Activated CD8-positive, alpha-beta memory T cell treated with anti-CD3 and anti-CD28 coated beads, Interleukin-2, amount 10 ng/mL, durations not matched to agents 7 days and 5 days (primary cell): ENCODE data around the gene GRM7. TPM values are rescaled to one million over a fixed set of nuclear protein-coding genes. Genes with fewer than 3 reads are reported as not detected.

Experiments used
- ATAC-seq: fragments of 150-1000 bp; cut with Tn5 transposase; one replicate; pipeline ENCODE4 v1.10.0; 2021; ENCODE audit warnings: moderate library complexity
- CTCF ChIA-PET: fragments of 350-600 bp; sonication (Branson Sonifier 250); formaldehyde crosslinking; loops from one replicate; lab custom pipeline; 2021; ENCODE audit warnings: antibody characterized with exemption; lab: Charles Lee
- DNase-seq: peaks from one replicate; pipeline ENCODE4 v3.0.0-alpha.2; 2020
- H3K27ac Mint-ChIP-seq: one replicate; pipeline ENCODE4 v1.8.0; 2021; ENCODE audit warnings: mild to moderate bottlenecking, mixed read lengths
- H3K27me3 Mint-ChIP-seq: one replicate; pipeline ENCODE4 v1.8.0; 2021; ENCODE audit warnings: mixed read lengths
- H3K36me3 Mint-ChIP-seq: one replicate; pipeline ENCODE4 v1.8.0; 2021; ENCODE audit warnings: mild to moderate bottlenecking, mixed read lengths
- H3K4me1 Mint-ChIP-seq: one replicate; pipeline ENCODE4 v1.8.0; 2021; ENCODE audit warnings: mixed read lengths
- H3K4me3 Mint-ChIP-seq: one replicate; pipeline ENCODE4 v1.8.0; 2021; ENCODE audit warnings: mild to moderate bottlenecking, moderate library complexity, mixed read lengths
- H3K9me3 Mint-ChIP-seq: one replicate; pipeline ENCODE4 v1.8.0; 2022; ENCODE audit warnings: low read depth, mixed read lengths
- total RNA-seq, 2 experiments: library from RNA; stranded (reverse); gene quantifications; one replicate each; pipeline ENCODE4 v1.2.3, GENCODE V29; 2021

GRM7 gene
- total RNA-seq, 2 experiments from 2014 or later, result not detected

DNA sequence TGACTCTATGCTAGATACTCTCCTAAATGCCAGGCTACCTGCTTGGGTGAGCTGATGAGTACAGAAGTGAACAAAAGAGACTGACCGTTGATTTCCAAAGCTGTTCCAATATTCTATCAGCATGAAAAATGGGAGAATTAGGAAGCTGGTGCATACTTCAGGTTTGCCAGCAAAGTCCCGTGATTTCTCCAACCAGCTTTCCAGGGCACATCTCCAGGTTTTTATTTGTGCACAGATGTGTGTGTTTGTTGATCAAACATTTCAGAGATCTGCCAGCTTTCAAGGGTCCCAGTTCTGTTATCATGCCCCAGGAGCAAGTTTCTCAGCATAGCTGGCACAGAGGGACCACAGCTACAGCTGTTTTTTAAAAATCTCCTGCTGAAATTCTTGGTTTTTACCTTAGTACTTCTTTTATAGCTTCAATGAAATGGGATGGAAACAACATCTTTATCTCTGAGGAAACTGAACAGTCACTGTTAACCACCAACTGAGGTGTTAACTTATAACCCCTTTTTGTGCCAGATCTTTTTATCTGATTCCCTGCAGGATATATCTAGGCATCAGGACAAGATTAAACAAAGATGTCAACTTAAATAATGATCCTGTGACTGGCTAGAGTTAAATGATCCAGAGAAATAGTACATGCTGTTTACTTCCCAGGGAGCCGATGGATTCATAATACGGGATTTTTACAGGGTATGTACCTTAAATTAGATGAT lies 380.8 kb downstream of the GRM7 start:
- Mint-ChIP-seq H3K27me3 (no peaks in the 10 kb centered on the region), H3K27ac (no peak overlapping the region), H3K4me3 (no peak overlapping the region), H3K4me1 (no peaks in the 10 kb centered on the region), H3K36me3 (no peaks in the 10 kb centered on the region), H3K9me3 (peaks cover 7% of the 10 kb centered on the region)
- CTCF ChIA-PET, result no interaction called here
- DNase-seq (no peak), ATAC-seq (no peak)

DNA sequence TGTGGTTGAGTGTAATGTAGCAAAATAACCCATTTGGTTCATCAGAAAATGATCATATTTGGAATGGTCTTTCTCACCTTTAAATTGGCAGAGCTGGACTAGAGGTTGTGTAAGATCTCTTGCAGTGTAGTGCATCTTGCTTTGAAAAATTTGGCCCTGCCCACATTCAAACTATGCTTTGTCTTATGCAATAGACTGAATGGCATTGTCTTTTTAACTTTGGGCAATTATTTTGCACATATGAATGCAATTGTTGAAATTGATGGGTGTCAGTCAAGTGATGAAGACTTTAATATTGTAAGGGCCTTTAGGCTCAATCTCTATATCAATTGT lies 381.4 kb downstream of the GRM7 start:
- CTCF ChIA-PET, result no interaction called here
- Mint-ChIP-seq H3K27me3 (no peaks in the 10 kb centered on the region), H3K27ac (no peak overlapping the region), H3K9me3 (peaks cover 7% of the 10 kb centered on the region), H3K36me3 (no peaks in the 10 kb centered on the region), H3K4me1 (no peaks in the 10 kb centered on the region), H3K4me3 (no peak overlapping the region)
- DNase-seq, result no peak
- no peak for ATAC-seq

DNA sequence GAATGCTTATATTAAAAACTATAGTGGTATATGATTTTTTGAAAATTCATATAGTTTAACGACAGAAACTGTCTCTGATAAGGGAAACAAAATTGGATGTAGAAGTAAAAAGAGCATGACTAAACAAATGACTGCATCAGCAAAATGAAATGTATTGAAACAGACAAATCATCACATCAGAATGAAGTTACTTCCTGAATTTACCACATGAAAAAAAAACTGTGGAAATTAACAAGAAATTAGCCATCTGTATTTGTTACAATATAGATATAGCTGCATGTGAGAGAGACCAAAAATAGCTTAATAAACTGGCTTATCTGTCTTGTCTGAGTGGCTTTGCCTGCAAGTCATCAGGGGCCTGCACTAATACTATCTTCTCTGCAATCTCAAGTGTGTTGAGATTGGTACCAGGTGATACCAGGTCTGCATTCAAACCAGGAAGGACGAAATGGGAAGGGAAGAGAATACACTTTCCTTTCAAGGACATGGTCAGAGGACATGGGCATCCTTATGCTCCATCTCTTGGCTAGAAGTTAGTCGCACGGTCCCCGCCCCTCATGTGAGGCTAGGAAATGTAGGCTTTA lies 388.7 kb downstream of the GRM7 start:
- ATAC-seq (no peak), DNase-seq (no peak)
- no peaks in the 10 kb centered on the region for H3K27me3 Mint-ChIP-seq
- no peak overlapping the region for H3K27ac Mint-ChIP-seq
- no peaks in the 10 kb centered on the region for H3K9me3 Mint-ChIP-seq
- H3K36me3 Mint-ChIP-seq, result no peaks in the 10 kb centered on the region
- H3K4me3 Mint-ChIP-seq, result no peak overlapping the region
- H3K4me1 Mint-ChIP-seq, result no peaks in the 10 kb centered on the region
- CTCF ChIA-PET, result no interaction called here

DNA sequence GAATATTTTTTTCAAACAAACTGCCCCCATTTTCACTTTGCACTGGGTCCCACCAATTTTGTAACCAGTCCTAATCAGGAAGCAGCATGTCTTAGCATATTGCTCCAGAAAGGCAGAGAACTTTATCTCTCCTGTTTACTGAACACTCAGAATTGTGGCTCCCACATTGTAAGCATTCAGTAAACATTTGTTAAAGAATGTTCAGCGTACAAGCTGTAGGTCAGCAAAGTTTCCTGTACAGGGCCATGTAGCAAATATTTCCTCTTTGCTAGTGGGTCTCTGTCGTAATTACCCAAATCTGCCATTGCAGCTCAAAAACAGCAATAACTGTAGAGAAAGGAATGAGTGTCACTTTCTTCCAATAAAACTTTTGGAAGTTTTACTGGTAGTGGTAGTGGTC lies 393.3 kb downstream of the GRM7 start:
- Mint-ChIP-seq H3K4me1 (no peaks in the 10 kb centered on the region), H3K4me3 (no peak overlapping the region), H3K27ac (no peak overlapping the region), H3K36me3 (no peaks in the 10 kb centered on the region), H3K9me3 (peaks cover 2% of the 10 kb centered on the region), H3K27me3 (no peaks in the 10 kb centered on the region)
- DNase-seq, result no peak
- no peak for ATAC-seq
- CTCF ChIA-PET, result no interaction called here

DNA sequence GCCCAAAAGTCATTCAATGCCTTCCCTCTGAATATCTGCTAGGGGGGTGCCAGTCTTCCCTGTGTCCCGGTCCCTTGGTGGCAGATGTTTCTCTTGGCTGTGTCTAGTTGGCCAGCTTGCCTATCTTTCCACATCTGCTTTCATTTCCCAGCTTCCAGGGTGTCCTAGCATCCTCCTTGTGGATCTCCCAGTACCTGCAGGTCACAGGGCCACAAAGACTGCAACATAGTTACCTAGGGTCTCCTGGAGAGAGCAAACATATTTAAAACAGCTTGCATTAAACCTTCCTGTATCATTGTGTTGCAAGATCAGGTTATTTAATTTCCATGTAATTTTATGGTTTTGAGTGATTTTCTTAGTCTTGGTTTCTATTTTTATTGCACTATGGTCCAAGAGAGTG lies 400.1 kb downstream of the GRM7 start:
- H3K27ac Mint-ChIP-seq, result no peak overlapping the region
- no peaks in the 10 kb centered on the region for H3K27me3 Mint-ChIP-seq
- CTCF ChIA-PET, result no interaction called here
- DNase-seq (no peak), ATAC-seq (no peak)
- no peaks in the 10 kb centered on the region for H3K36me3 Mint-ChIP-seq
- no peak overlapping the region for H3K4me3 Mint-ChIP-seq
- no peaks in the 10 kb centered on the region for H3K4me1 Mint-ChIP-seq
- H3K9me3 Mint-ChIP-seq, result peaks cover 10% of the 10 kb centered on the region

DNA sequence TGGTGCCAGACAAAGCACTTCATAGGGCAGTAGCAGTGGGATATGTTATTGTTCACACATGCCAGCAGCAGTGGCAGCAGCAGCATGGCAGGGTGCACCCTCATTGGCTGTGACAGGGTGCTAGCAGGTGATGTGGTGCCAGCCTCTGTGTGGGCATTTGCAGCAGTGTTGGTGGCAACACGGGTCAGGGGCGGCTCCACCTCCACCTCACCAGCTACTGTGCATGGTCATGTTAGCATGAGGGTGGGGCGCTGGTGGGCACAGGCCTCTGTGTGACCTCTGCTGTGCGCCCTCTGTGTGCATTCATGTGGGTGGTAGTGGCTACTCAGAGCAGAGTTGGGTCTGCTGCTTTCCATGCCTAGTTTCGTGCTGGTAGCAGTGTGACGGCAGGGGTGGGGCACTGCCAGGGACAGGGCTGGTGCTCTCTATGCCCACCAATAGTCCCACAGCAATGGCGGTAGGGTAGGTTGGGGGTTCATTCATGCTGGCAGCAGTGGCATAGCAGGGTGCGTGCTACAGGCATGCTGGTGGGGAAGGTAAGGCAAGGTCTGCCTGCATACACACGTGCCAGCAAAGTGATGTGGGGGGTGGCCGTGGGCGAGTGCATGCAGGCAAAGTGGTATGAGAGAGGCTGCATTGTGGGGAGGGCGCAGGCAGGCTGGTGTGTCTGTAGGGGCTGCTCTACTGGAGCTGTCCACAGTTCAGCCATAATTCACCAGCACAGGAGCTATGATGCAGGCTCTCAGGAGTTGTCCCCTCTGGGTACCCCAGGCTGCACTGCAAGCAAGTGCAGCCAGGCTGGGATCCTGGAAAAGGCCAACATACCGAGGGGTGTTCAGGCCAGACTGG lies 402.7 kb downstream of the GRM7 start:
- Mint-ChIP-seq H3K4me1 (no peaks in the 10 kb centered on the region), H3K4me3 (no peak overlapping the region), H3K36me3 (no peaks in the 10 kb centered on the region), H3K27me3 (no peaks in the 10 kb centered on the region), H3K9me3 (peaks cover 13% of the 10 kb centered on the region), H3K27ac (no peak overlapping the region)
- DNase-seq (no peak), ATAC-seq (no peak)
- CTCF ChIA-PET, result no interaction called here

DNA sequence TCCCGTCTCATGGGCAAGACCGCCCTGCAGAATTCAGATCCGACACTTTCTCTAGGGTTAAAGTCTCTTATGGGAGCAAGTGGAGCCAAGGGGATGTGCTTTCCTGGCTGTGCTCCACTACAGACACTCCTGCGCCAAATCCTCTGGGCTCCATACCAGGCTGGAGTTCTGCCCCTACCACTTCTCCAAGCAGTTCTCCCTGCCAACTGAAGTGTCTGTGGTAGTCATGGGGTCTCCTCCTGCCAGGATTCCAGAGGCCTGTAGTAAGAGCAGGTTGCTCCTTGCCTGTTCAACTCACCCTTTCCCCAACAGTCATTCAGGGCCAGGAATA lies 403.2 kb downstream of the GRM7 start:
- CTCF ChIA-PET, result no interaction called here
- no peaks in the 10 kb centered on the region for H3K4me1 Mint-ChIP-seq
- peaks cover 12% of the 10 kb centered on the region for H3K9me3 Mint-ChIP-seq
- no peak overlapping the region for H3K4me3 Mint-ChIP-seq
- H3K27me3 Mint-ChIP-seq, result no peaks in the 10 kb centered on the region
- DNase-seq, result no peak
- H3K36me3 Mint-ChIP-seq, result no peaks in the 10 kb centered on the region
- no peak for ATAC-seq
- H3K27ac Mint-ChIP-seq, result no peak overlapping the region

DNA sequence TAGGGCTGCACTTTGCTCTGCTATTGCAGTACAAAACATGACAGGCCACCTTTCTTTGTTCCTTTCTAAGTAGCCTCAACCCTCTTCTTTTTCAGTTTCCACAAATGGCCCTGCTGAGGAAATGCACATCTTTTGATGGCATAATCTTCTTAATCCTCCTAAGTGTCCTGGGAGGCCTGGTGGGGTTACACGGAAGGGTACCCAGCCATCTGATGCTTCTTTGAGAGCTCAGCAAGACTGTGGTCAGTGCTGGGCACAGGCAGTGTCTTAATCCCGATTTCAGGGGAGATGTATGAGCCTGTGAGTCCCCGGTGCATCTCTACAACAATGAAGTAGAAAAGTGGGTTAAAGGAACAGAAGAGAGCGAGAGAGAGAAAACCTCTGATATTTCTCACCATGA lies 404.8 kb downstream of the GRM7 start:
- Mint-ChIP-seq H3K4me1 (no peaks in the 10 kb centered on the region), H3K9me3 (peaks cover 17% of the 10 kb centered on the region), H3K27me3 (no peaks in the 10 kb centered on the region), H3K4me3 (no peak overlapping the region), H3K36me3 (no peaks in the 10 kb centered on the region), H3K27ac (no peak overlapping the region)
- DNase-seq (no peak), ATAC-seq (no peak)
- CTCF ChIA-PET, result no interaction called here

DNA sequence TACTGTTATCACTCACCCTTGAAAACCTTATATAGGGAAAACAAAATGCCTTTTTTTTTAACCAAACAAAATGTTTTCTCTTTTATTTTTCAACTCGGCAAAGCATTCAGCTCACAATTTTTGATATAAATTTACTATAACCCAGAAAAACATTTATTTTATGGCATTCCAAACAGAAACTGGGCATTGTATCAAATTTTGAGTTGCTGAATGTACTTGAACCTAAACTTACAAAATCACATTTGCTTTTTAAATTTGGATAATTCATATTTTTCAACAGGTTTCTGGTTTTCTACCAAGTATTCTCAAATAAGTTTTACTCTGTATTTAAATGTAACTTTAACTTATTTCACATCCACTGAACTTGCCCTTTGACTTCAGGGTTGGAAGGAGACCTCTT lies 405.6 kb downstream of the GRM7 start:
- Mint-ChIP-seq H3K27me3 (no peaks in the 10 kb centered on the region), H3K4me1 (no peaks in the 10 kb centered on the region), H3K9me3 (peaks cover 17% of the 10 kb centered on the region), H3K4me3 (no peak overlapping the region), H3K36me3 (no peaks in the 10 kb centered on the region), H3K27ac (no peak overlapping the region)
- ATAC-seq (no peak), DNase-seq (no peak)
- CTCF ChIA-PET, result no interaction called here

DNA sequence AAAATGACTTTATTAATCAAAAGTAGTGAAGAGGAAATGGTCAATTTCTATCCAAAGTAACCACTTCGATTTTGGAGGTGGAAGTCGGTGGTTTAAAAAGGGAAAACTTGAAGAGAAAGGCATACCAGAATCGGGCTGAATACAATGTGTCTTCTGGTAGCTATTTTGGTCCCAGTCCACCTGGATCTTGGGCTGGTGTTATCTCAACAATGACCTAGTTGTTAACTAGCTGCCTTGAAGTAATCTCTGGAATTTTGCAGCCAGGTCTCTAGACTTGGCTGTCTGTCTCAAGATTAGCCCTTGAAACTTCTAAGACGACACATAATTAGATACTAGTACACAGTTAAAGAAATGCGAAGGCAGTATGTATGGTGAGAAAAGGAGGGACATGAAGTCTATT lies 409.8 kb downstream of the GRM7 start:
- no peaks in the 10 kb centered on the region for H3K4me1 Mint-ChIP-seq
- H3K27me3 Mint-ChIP-seq, result no peaks in the 10 kb centered on the region
- H3K27ac Mint-ChIP-seq, result no peak overlapping the region
- no peaks in the 10 kb centered on the region for H3K36me3 Mint-ChIP-seq
- DNase-seq (no peak), ATAC-seq (no peak)
- peaks cover 10% of the 10 kb centered on the region for H3K9me3 Mint-ChIP-seq
- no peak overlapping the region for H3K4me3 Mint-ChIP-seq
- CTCF ChIA-PET, result no interaction called here

DNA sequence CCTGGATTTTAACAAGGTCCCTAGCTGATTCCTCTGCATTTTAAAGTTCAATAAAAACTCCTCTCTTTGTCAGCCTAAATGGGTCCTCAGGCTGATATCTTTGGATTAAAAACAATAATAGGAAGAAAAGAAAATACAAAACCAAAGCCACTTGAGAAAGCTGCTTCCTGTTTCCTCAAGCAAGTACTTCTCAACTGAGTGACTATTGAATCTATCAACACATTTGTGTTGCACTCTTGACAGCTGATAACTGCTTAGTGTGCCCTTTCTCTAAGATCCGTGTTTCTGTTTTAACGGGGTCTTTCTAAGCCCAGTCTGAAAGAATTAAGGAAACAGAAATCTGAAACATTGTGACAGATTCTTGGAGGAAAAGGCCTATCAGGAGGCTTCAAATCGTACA lies 410.7 kb downstream of the GRM7 start:
- no peak for ATAC-seq
- Mint-ChIP-seq H3K4me3 (no peak overlapping the region), H3K27me3 (no peaks in the 10 kb centered on the region), H3K4me1 (no peaks in the 10 kb centered on the region), H3K9me3 (peaks cover 8% of the 10 kb centered on the region), H3K36me3 (no peaks in the 10 kb centered on the region), H3K27ac (no peak overlapping the region)
- no peak for DNase-seq
- CTCF ChIA-PET, result no interaction called here

DNA sequence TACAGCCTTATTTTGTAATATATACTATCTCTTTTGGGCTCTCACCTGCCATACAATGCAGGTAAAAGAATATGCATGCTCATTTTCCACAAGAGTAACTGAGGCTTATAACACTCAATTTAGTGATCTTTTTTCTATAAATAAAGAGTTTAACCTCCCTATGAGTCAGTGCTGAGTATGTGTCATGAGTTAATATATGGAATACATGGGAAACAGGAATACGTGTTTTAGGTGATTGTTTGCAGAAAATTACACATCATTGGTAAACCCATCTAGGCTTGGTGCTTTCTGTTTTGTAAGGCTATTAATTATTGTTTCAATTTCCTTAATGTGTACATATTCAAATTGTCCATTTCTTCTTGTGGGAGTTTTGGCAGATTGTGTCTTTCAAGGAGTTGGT lies 411.3 kb downstream of the GRM7 start:
- Mint-ChIP-seq H3K9me3 (peaks cover 8% of the 10 kb centered on the region), H3K4me1 (no peaks in the 10 kb centered on the region), H3K27me3 (no peaks in the 10 kb centered on the region), H3K4me3 (no peak overlapping the region), H3K27ac (no peak overlapping the region), H3K36me3 (no peaks in the 10 kb centered on the region)
- DNase-seq (no peak), ATAC-seq (no peak)
- CTCF ChIA-PET, result no interaction called here

DNA sequence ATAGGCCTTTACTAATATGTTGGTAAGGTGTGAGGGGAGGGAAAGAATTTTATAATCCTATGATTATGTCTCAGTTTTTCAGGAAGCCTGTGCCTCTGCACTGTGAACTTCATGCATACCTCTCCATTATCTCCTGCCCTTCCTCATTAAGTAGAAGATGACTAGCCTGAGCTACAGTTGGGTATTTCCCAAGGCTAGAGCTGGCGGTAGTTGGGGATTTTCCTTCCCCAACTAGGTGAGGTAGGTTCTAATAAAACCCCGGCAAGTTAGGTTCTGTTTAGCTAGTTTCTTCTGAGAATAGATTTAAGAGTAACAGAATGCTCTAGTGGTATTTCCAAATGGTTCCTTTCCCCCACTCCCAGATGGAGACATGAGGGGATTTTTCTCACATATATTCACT lies 414.5 kb downstream of the GRM7 start:
- ATAC-seq, result no peak
- CTCF ChIA-PET, result no interaction called here
- no peaks in the 10 kb centered on the region for H3K4me1 Mint-ChIP-seq

DNA sequence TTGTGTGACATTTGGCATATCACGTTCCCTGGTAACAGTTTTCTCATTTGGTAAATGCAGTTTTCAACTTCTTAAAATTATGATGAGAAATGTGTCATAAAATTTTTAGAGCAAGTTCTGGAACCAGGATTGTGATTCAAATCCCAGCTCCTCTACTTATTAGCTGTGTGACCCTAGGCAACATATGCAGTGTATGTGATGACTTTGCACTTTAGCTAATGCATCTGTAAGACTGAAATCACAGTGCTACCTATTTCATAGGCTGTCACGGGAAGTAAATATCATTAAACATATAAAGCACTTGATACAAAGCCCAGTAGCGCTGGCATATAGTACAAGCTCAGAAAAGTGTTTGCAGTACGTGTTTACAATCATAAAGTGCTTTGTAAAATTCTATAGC lies 419.4 kb downstream of the GRM7 start:
- no peaks in the 10 kb centered on the region for H3K9me3 Mint-ChIP-seq

More for the DNA sequence above, 414.5 kb downstream of the GRM7 start:
- no peak overlapping the region for H3K27ac Mint-ChIP-seq
- H3K9me3 Mint-ChIP-seq, result no peaks in the 10 kb centered on the region
- no peaks in the 10 kb centered on the region for H3K27me3 Mint-ChIP-seq
- no peak overlapping the region for H3K4me3 Mint-ChIP-seq
- no peak for DNase-seq
- no peaks in the 10 kb centered on the region for H3K36me3 Mint-ChIP-seq

More for the DNA sequence above, 419.4 kb downstream of the GRM7 start:
- no peaks in the 10 kb centered on the region for H3K27me3 Mint-ChIP-seq
- no peak for DNase-seq
- H3K36me3 Mint-ChIP-seq, result no peaks in the 10 kb centered on the region
- H3K4me3 Mint-ChIP-seq, result no peak overlapping the region
- CTCF ChIA-PET, result no interaction called here
- H3K4me1 Mint-ChIP-seq, result no peaks in the 10 kb centered on the region
- H3K27ac Mint-ChIP-seq, result no peak overlapping the region
- no peak for ATAC-seq
